Aorta (tissue), 5 donors: ENCODE results near the gene PPIL6. TPM values are rescaled to one million over a fixed set of nuclear protein-coding genes. Genes with fewer than 3 reads are reported as not detected.

Experiments used
- ATAC-seq: fragments of 200-7000 bp; cut with Tn5 transposase; one replicate; pipeline ENCODE4 v1.9.1; 2022; ENCODE audit warnings: moderate library complexity; ENCODE audit not compliant: low FRiP score
- DNase-seq, 2 donors: peaks; one replicate each; pipeline ENCODE4 v3.0.0-alpha.2; 2020
- H3K27ac ChIP-seq, 2 donors: one replicate each; pipeline ENCODE4 v1.5.1; 2013; ENCODE audit warnings: low read length in 2 of 2, mild to moderate bottlenecking in 2 of 2, moderate library complexity in 2 of 2, control low read depth in 1 of 2, inconsistent platforms in 1 of 2, low read depth in 1 of 2
- H3K27me3 ChIP-seq, 2 donors: one replicate each; pipeline ENCODE4 v1.6.1; 2013; ENCODE audit warnings: control low read depth in 1 of 2, low read length in 1 of 2, mild to moderate bottlenecking in 1 of 2, moderate library complexity in 1 of 2; ENCODE audit not compliant: insufficient read depth in 2 of 2, control insufficient read depth in 1 of 2
- H3K36me3 ChIP-seq, 2 donors: one replicate each; pipeline ENCODE4 v1.6.1; 2013; ENCODE audit warnings: control low read depth in 1 of 2, low read length in 1 of 2, mild to moderate bottlenecking in 1 of 2; ENCODE audit not compliant: insufficient read depth in 2 of 2, control insufficient read depth in 1 of 2
- H3K4me1 ChIP-seq, 2 donors: one replicate each; pipeline ENCODE4 v1.6.1; 2013; ENCODE audit warnings: low read length in 2 of 2, control low read depth in 1 of 2, mild to moderate bottlenecking in 1 of 2, moderate library complexity in 1 of 2; ENCODE audit not compliant: insufficient read depth in 2 of 2, control insufficient read depth in 1 of 2
- H3K4me3 ChIP-seq, 2 donors: one replicate each; pipeline ENCODE4 v1.5.1; 2013; ENCODE audit warnings: low read length in 2 of 2, control low read depth in 1 of 2, mild to moderate bottlenecking in 1 of 2
- H3K9me3 ChIP-seq: one replicate; pipeline ENCODE4 v1.6.1; 2013; ENCODE audit warnings: mild to moderate bottlenecking, low read length; ENCODE audit not compliant: control insufficient read depth
- WGBS, 2 donors: extraction: QIAGEN DNeasy Blood & Tissue Kit; methylation state at CpG; one replicate each; pipeline ENCODE4 v1.1.7; 2013; 5-methylcytosine and 5-hydroxymethylcytosine counted together
- intact Hi-C, 2 donors: fragments of 100-400 bp; cut with DNase I; formaldehyde crosslinking; loops; one replicate each; pipeline versions ENCODE4 v1.14.2 to v1.15.0; 2022
- polyA plus RNA-seq, 2 donors: library from polyadenylated mRNA; stranded (reverse); fragments of 200-250 nt; gene quantifications; one replicate each; pipeline ENCODE4 v1.2.3, GENCODE V29; 2013
- total RNA-seq, 2 donors: library from RNA; stranded (reverse); fragmentation: NEBNext Ultra II Directional; extraction: Animal tissue kit (Norgen Biotek cat#: 25700); gene quantifications; one replicate each; pipeline ENCODE4 v1.2.1, GENCODE V29; 2021
- donor health status: healthy with polysubstance abuse.
- donor health status: Bipolar disorder and iron deficiency.
- donor health status: DM: no; HTN: no; CAD: no.
- donor health status: DM: no; HTN: no; CAD: no.
- donor health status: DM: yes; HTN: yes; CAD: no.

Gene PPIL6
- total and polyA plus RNA-seq, 4 donors = 1.0 to 2.7 (median 1.6) TPM

DNA sequence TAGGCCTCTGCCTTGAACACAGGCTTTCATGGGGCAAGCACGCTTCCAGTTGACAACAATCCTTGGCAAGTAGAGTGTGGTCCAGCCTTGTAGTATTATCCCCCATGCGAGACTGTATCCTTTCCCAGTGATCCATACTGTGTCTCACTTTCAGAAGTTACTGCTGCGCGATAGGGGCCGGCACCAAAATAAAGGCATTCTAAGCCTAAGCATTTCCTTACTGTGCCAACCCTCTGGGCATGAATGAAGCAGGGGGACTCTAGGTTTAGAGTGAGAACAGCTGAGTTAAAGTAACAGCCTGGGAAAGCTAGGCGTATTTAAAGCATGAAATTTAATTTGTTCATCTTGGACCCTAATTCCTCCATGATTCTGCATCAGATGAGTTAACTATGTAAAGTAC is 97.5 kb downstream of the PPIL6 start:
- Histone ChIP-seq H3K9me3 (no peaks in the 10 kb centered on the region), H3K27ac (no peak overlapping the region), H3K27me3 (no peaks in the 10 kb centered on the region), H3K4me3 (no peak overlapping the region), H3K4me1 (no peaks in the 10 kb centered on the region), H3K36me3 (no peaks in the 10 kb centered on the region)
- ATAC-seq (no peak), DNase-seq (no peak)
- intact Hi-C loops = no loop called here
- 87 to 92% methylated on average over 6 of the region's 6 CpGs for WGBS, 2 donors

DNA sequence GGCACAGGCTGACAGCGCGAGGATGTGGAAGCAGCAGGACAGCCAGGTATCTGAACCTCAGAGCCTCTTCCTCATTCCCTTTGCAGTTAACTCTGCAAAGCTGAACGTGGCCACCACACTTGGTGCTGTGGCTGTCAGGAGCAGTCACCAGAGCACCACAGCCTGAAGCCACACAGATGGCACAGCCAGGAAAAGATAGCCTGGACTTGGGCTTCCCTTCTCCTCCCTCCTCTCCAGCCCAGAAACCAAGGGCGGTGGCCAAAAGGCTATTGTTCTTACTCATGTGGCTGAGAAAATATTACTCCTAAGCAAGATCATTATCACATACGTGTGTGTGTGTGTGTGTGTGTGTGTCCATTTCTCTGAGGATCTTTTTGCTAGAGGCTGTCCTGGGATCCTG is 97.9 kb downstream of the PPIL6 start:
- intact Hi-C loops = no loop called here
- Histone ChIP-seq H3K27me3 (no peaks in the 10 kb centered on the region), H3K4me1 (no peaks in the 10 kb centered on the region), H3K9me3 (no peaks in the 10 kb centered on the region), H3K27ac (no peak overlapping the region), H3K4me3 (no peak overlapping the region), H3K36me3 (no peaks in the 10 kb centered on the region)
- 91% methylated on average over 5 of the region's 5 CpGs for WGBS, 2 donors
- DNase-seq = no peak
- ATAC-seq = no peak

DNA sequence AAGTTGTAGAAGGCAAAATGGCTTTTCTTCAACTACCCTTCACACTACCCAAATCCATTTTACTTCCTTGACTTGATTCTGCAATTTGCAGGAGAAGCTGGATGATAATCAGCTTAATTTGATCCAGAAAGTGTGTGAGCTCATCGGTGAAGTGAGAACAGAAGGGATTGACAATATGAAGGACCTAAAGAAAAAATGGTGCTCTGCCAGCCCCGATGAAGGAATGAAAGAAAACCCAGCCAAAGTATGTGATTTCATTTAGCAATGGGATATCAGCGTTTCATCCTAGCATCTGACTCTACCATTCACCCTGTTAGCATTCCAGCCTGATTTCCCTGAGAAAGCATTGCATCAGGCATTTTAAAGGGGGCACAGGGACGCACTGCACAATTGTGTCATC is 99.6 kb downstream of the PPIL6 start:
- DNase-seq (no peak), ATAC-seq (no peak)
- intact Hi-C loops = no loop called here
- Histone ChIP-seq H3K4me1 (no peaks in the 10 kb centered on the region), H3K36me3 (no peaks in the 10 kb centered on the region), H3K9me3 (no peaks in the 10 kb centered on the region), H3K4me3 (no peak overlapping the region), H3K27me3 (no peaks in the 10 kb centered on the region), H3K27ac (no peak overlapping the region)
- 93 to 95% methylated on average over 4 of the region's 4 CpGs for WGBS, 2 donors

Other genes with a start within 250 kb of the PPIL6 start
- 100 to 1,000 TPM; 226 TPM for gene CD164, start 58.2 kb downstream of the PPIL6 start, total RNA-seq
- 100 to 1,000 TPM; 124 to 182 TPM for gene CD164, start 58.2 kb downstream of the PPIL6 start, polyA plus RNA-seq
- gene SMPD2, start 96 bp upstream of the PPIL6 start, total RNA-seq = 1 to 10 TPM; 6.6 to 9.5 TPM
- 10 to 100 TPM in 1 of 2 donors, 1 to 10 TPM in 1; 2.5 to 10.6 TPM for gene SMPD2, start 96 bp upstream of the PPIL6 start, polyA plus RNA-seq
- gene MICAL1, start 15.1 kb upstream of the PPIL6 start, total RNA-seq = 10 to 100 TPM; 48.8 to 60.8 TPM
- 100 to 1,000 TPM in 1 of 2 donors, 10 to 100 TPM in 1; 32.4 to 199 TPM for gene MICAL1, start 15.1 kb upstream of the PPIL6 start, polyA plus RNA-seq
- 1 to 10 TPM; 6.8 to 8.3 TPM for gene ZBTB24, start 42.6 kb upstream of the PPIL6 start, total RNA-seq
- 1 to 10 TPM; 2.0 to 3.1 TPM for gene ZBTB24, start 42.6 kb upstream of the PPIL6 start, polyA plus RNA-seq